Lower leg skin (tissue), 3 donors: ENCODE data around the gene JAG1.

Source experiments
- CTCF ChIP-seq, 3 donors: fragments of 450-650 bp; IDR thresholded peaks; one replicate each; pipeline ENCODE4 v1.5.1; 2016; ENCODE audit warnings: antibody characterized with exemption in 3 of 3, mild to moderate bottlenecking in 3 of 3, moderate library complexity in 2 of 3
- POLR2A ChIP-seq, 2 donors: fragments of 450-650 bp; IDR thresholded peaks; one replicate each; pipeline ENCODE4 v1.6.1; 2016 to 2017; ENCODE audit warnings: antibody characterized with exemption in 2 of 2, mild to moderate bottlenecking in 1 of 2, moderate library complexity in 1 of 2

DNA sequence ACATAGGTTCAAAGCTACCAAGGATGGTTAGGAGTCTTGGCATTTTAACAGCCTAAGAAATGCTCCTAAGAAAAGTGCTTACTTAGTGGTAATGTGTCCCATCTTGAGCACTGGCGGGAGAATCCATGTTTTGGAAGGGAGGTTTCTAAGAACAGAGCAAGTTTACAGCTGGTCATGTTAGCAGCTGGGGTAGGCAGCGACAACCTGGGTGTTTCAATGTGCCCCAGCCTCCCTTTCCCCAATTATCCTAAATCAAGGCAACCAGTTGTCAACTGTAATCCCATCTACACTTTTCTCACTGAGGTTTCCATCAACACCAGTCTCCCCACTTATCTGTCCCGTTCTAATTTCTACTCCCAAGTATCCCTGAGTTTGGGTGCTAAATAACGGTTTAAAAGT lies 1.6 kb upstream of the JAG1 start:
- no peak for TF ChIP-seq CTCF (IDR thresholded peaks at IDR 0.05)
- TF ChIP-seq POLR2A (IDR thresholded peaks at IDR 0.05), result no peak
